ENCODE measurements around the gene S100A6.
A peak's percentile ranks its signal among the peaks of the same experiment; 100 is the strongest.
"Not testable (repeated sequence)": the region's sequence is repeated elsewhere in the genome, so short reads cannot be mapped to it uniquely, and the experiment has no call there.

Gene S100A6

GRCh38 chr1:153566414-153567371 lies 30.9 kb upstream of the S100A6 start:
- TF ChIP-seq ZFX (IDR thresholded peaks at IDR 0.05) (peak; percentile 35; the same call in 1 of the 2 replicates), CTCF (conservative IDR thresholded peaks at IDR 0.05) (no peak)
- peak overlapping the region; percentile 34 for H3K27ac ChIP-seq

- TF ChIP-seq CTCF (conservative IDR thresholded peaks at IDR 0.05) (no peak), ZFX (IDR thresholded peaks at IDR 0.05) (no peak)
- H3K27ac ChIP-seq: peak within 1 kb of the TSS; percentile 34
Observed at GRCh38 chr1:153565529-153566374, 30.0 kb upstream of the S100A6 start, which contains the start of gene S100A2. Gene S100A2 (minus strand): TSS chr1:153565844. CDS start chr1:153563877, 1,967 bp downstream.

- TF ChIP-seq CTCF (conservative IDR thresholded peaks at IDR 0.05) (no peak), ZFX (IDR thresholded peaks at IDR 0.05) (no peak)
- H3K27ac ChIP-seq: no peak overlapping the region
Observed at GRCh38 chr1:153563991-153564390, 28.2 kb upstream of the S100A6 start.

GRCh38 chr1:153563483-153563901 lies 27.7 kb upstream of the S100A6 start:
- no peak overlapping the region for H3K27ac ChIP-seq
- no peak for TF ChIP-seq CTCF (conservative IDR thresholded peaks at IDR 0.05)
- no peak for TF ChIP-seq ZFX (IDR thresholded peaks at IDR 0.05)

GRCh38 chr1:153562021-153562420 lies 26.2 kb upstream of the S100A6 start:
- not testable (repeated sequence) for H3K27ac ChIP-seq

GRCh38 chr1:153561466-153561985 lies 25.7 kb upstream of the S100A6 start:
- H3K27ac ChIP-seq: no peak overlapping the region
- TF ChIP-seq CTCF (conservative IDR thresholded peaks at IDR 0.05) (no peak), ZFX (IDR thresholded peaks at IDR 0.05) (no peak)

GRCh38 chr1:153560771-153561465 lies 25.1 kb upstream of the S100A6 start:
- no peak overlapping the region for H3K27ac ChIP-seq
- no peak for TF ChIP-seq ZFX (IDR thresholded peaks at IDR 0.05)
- TF ChIP-seq CTCF (conservative IDR thresholded peaks at IDR 0.05): no peak

All from C4-2B (cell line).